NCI-H82 treated with DMSO at 0.1 percent for 48 hours (cell line): ENCODE measurements around the gene CTU1.
"Not testable (repeated sequence)": the region's sequence is repeated elsewhere in the genome, so short reads cannot be mapped to it uniquely, and the experiment has no call there.

Source experiments
- DNase-seq: peaks from one replicate; lab custom pipeline; 2025; ENCODE audit not compliant: unreplicated experiment; lab: John Stamatoyannopoulos, UW

Gene CTU1

GRCh38 chr19:51108066-51108804 lies at the start of gene CTU1:
CTU1 (minus strand) TSS chr19:51108409; CDS start chr19:51104569, 3,840 bp downstream.
- DNase-seq, result peak; percentile 98

- no peak for DNase-seq
Observed at GRCh38 chr19:51157265-51157664, 49.1 kb upstream of the CTU1 start.

GRCh38 chr19:51156710-51157109 lies 48.5 kb upstream of the CTU1 start:
- no peak for DNase-seq

- DNase-seq, result no peak
Observed at GRCh38 chr19:51150627-51151026, 42.4 kb upstream of the CTU1 start.

GRCh38 chr19:51148580-51148979 lies 40.4 kb upstream of the CTU1 start:
- DNase-seq, result no peak

GRCh38 chr19:51147663-51148062 lies 39.5 kb upstream of the CTU1 start:
- no peak for DNase-seq

GRCh38 chr19:51146751-51147150 lies 38.5 kb upstream of the CTU1 start:
- DNase-seq, result no peak

- DNase-seq, result no peak
Observed at GRCh38 chr19:51145916-51146493, 37.8 kb upstream of the CTU1 start.

GRCh38 chr19:51144482-51145045 lies 36.4 kb upstream of the CTU1 start:
- DNase-seq, result no peak

- DNase-seq, result no peak
Observed at GRCh38 chr19:51143486-51143885, 35.3 kb upstream of the CTU1 start.

GRCh38 chr19:51142809-51143475 lies 34.7 kb upstream of the CTU1 start:
- DNase-seq, result not testable (repeated sequence)

GRCh38 chr19:51142119-51142518 lies 33.9 kb upstream of the CTU1 start, which contains the start of gene SIGLEC7:
SIGLEC7 (plus strand) TSS chr19:51142301; CDS start chr19:51142370, 69 bp downstream.
- DNase-seq, result no peak

- no peak for DNase-seq
Observed at GRCh38 chr19:51141181-51141580, 33.0 kb upstream of the CTU1 start.

- no peak for DNase-seq
Observed at GRCh38 chr19:51140441-51140840, 32.2 kb upstream of the CTU1 start.

- DNase-seq, result no peak
Observed at GRCh38 chr19:51139299-51140014, 31.2 kb upstream of the CTU1 start.

GRCh38 chr19:51138549-51138979 lies 30.4 kb upstream of the CTU1 start:
- no peak for DNase-seq

GRCh38 chr19:51137792-51138425 lies 29.7 kb upstream of the CTU1 start:
- no peak for DNase-seq

GRCh38 chr19:51136851-51137551 lies 28.8 kb upstream of the CTU1 start:
- no peak for DNase-seq

- DNase-seq, result no peak
Observed at GRCh38 chr19:51135986-51136762, 28.0 kb upstream of the CTU1 start.
